GM23248 (cell line): ENCODE results near the gene NUDCD3.

Source experiments
- EZH2 ChIP-seq: fragments of 200-600 bp; sonication (generic); IDR thresholded peaks from 2 replicates; pipeline ENCODE4 v1.6.1; 2018; ENCODE audit warnings: antibody characterized with exemption, mild to moderate bottlenecking; ENCODE audit not compliant: insufficient read depth, poor library complexity, severe bottlenecking
- EZH2phosphoT487 ChIP-seq: fragments of 200-600 bp; sonication (generic); IDR thresholded peaks from 2 replicates; pipeline ENCODE4 v1.6.1; 2018; ENCODE audit warnings: antibody characterized with exemption, moderate library complexity, mild to moderate bottlenecking, low read depth; ENCODE audit not compliant: insufficient read depth

DNA sequence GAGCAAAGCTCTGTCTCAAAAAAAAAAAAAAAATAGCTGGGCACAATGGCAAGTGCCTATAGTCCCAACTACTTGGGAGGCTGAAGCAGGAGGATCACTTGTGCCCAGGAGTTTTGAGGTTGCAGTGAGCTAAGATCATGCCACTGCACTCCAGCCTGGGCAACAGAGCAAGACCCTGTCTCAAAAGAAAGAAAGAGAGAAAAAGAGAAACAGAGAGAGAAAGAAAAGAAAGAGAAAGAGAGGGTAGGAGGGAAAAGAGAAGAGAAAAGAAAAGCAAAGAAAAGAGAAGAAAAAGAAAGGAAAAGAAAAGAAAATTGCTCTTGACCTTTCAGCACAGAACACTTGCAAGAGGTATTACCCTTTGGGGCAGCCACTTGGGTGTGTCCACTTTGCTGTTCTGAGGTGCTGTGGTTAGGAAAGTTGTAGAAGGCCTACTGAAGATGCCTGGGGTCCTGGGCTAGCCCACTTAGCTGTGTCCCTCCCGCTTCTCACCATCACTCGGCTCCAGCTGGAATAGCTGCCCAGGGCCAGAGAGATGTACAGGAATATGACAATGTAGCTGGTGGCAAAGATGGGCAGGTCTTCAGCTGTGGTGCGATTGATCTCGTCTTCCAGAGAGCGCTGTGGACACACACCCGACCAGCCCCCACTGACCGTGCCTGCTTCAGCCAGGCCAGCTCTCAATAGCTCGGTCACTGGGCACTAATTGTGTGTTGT is 45.0 kb upstream of the NUDCD3 start:
- TF ChIP-seq EZH2 (no peak), EZH2phosphoT487 (no peak)
